GM21786 (cell line): ENCODE data around the gene FAM174B.

ENCODE experiments used
- ATAC-seq: cut with Tn5 transposase; IDR thresholded peaks from one replicate; pipeline ENCODE4 v1.9.1; 2021; ENCODE audit not compliant: unreplicated experiment

Gene FAM174B

GRCh38 chr15:92655178-92655995, at the start of gene FAM174B:
Gene FAM174B (minus strand): TSS chr15:92655775.
- ATAC-seq = peak; percentile 52

DNA sequence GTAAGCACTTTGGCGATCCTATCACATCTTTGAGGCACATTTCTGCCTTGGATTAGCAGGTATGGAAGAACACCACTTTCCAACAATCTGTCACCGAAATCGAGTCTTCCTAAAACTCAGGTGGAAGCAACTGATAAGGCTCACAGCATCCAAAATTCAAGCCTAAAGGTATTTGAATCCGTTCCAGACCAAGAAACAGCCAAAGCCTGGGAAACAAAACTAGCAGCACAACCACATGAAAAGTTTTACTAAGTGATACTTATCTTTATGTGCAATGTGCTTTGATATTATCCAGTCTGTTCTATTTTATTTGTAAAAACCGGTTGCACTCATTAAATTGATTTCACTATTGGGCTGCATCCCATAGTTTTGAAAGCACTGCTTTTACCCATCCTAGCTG, 40.5 kb upstream of the FAM174B start:
- ATAC-seq = no peak

DNA sequence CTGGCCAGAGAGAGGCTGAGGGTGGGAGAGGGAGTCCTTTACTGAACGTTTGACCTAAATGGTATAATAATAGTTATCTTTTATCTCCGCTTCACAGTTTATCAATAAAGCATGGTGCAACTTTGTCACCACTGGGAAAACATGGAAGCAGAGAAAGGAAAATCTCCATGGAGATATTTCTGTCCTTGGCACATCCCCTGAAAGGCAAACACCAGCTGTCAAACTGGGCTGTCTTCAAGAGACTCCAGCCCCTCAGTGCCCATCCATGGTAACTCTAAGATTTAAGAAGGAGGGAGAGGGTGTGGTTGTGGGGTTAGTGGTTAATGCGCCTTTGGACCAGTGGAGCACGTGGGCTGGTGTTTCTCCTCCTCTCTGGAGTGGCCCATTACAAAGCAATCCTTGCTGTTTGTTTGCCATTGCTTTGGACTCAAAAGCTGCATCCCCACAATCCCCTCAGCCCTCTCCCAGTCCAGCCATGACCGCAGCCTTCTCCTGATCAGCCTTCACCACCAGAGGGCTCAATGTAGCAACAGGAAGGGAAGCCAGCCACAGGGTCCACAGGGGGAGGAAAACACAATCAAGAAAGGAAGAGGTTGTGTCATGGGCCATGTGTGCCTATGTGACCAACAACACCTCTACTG, 38.2 kb upstream of the FAM174B start:
- no peak for ATAC-seq

GRCh38 chr15:92690395-92690794, 34.8 kb upstream of the FAM174B start:
- ATAC-seq = no peak

GRCh38 chr15:92687746-92688145, 32.2 kb upstream of the FAM174B start:
- ATAC-seq = no peak

GRCh38 chr15:92687195-92687602, 31.6 kb upstream of the FAM174B start:
- no peak for ATAC-seq

GRCh38 chr15:92683511-92683834, 27.9 kb upstream of the FAM174B start:
- no peak for ATAC-seq

DNA sequence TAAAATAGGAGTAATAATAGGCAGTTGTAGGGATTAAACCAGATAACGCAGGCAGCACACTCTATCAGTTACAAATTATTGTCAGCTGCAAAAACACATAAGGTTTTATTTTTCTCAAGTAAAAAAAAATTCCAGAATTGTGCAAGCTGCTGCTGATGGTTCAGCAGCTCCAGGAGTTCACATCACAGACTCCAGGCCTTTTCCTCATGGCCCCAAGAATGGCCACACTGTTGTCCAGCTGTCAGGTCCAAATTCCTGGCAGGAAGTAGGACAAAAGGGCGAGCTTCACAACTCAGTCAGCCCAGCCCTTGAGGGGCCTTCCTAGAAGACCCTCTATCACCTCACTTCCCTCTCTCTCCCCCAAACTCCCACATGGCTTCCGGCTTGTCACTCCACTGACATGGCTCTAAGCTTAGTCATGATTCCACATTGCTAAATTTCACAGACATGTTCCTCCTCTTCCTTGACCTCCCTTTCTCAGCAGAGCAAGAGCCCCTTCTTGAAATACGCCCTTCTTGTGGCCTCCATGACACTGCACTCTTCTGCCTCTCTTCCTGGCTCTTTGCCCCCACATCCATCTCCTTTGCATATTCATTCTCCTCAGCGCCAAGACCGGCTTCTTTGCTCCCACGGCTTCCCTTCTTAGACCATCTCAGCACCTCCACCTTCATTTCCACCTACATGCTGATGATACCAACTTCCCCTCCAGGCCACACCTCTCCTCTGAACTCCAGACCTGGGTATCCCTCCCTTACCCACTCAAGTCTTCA, 27.4 kb upstream of the FAM174B start:
- ATAC-seq = no peak

GRCh38 chr15:92681141-92681631, 25.6 kb upstream of the FAM174B start:
- ATAC-seq = no peak

- ATAC-seq = no peak
Measured at GRCh38 chr15:92677999-92678398, 22.4 kb upstream of the FAM174B start.

DNA sequence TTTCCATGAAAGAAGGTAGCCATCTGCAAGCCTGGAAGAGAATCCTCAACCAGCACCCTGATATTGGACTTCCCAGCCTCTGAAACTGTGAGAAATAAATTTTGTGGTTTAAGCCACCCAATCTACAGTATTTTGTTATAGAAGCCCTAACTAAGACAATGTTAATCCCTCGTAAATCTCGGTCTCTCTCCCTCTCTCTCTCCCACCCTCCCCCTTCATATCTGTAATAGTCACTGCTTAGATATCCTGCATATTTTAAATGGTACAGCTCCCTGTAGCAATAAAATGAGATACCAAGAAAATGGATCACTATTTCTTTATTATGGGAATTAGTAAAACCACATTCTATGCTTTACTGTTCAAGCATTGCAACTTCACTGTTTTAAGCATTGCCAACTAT, 21.0 kb upstream of the FAM174B start:
- ATAC-seq = no peak

DNA sequence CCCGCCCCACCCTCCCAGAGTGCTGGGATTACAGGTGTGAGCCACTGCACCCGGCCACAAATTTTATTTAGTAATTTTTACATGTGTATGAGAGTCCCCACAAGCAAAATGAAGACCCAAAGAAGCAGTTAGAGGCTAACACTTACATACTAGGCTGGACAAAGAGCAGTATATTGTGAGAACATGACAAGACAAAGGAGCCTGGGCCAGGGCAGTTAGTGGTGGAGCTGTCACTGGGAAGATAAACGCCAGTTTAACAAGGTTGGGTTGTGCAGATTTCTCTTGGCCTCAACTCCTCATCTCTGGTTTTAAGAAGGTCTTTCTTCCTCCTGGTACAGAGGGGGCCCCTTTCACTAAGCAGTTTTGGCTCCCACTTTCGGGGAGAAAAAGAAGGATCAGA, 19.9 kb upstream of the FAM174B start:
- ATAC-seq = no peak

- no peak for ATAC-seq
Measured at GRCh38 chr15:92674347-92674746, 18.8 kb upstream of the FAM174B start.

- no peak for ATAC-seq
Measured at GRCh38 chr15:92672102-92672501, 16.5 kb upstream of the FAM174B start.

GRCh38 chr15:92671406-92671805, 15.8 kb upstream of the FAM174B start:
- ATAC-seq = no peak

GRCh38 chr15:92670621-92671020, 15.0 kb upstream of the FAM174B start:
- no peak for ATAC-seq

GRCh38 chr15:92669432-92669831, 13.9 kb upstream of the FAM174B start:
- no peak for ATAC-seq

DNA sequence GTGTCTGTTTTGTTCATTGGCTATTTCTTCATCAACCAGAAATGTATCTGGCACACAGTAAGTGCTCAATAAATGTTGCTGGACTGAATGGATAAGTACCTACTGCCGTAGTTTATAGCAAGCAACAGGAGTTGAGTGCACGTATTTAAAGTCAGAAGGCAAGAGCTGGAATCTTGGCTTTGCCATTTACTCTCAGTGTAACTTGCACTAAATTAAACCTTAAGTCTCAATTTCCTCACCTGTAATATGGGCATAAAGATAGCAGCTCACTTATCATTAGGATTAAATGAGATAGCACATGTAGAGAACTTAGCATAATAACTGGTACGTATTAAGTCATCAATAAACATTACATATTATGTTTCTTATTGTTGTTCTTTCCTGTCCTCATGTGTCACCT, 13.0 kb upstream of the FAM174B start:
- ATAC-seq = no peak

GRCh38 chr15:92667970-92668485, 12.5 kb upstream of the FAM174B start:
- ATAC-seq = no peak

- ATAC-seq = no peak
Measured at GRCh38 chr15:92667287-92667904, 11.8 kb upstream of the FAM174B start.

DNA sequence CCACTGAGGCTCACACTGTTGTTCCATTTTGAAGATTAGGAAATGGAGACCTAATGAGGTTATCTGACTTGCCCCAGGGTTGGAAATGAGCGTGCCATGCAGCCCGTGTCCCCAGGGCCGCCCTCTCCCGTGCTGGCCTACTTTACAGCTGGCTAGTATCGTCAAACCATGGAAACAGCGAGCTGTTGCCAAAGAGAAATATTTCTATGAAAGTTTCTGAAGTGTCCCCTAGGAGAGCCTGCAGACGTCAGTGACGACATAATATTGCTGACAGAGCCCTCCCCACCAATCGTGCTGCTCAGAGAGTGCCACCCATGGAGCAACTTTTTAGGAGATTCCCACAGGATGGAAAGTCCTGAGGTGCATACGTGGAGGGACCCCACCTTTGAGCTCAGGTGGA, 11.2 kb upstream of the FAM174B start:
- ATAC-seq = no peak
